ENCODE measurements around the gene STAMBP. TPM values are rescaled to one million over a fixed set of nuclear protein-coding genes. Genes with fewer than 3 reads are reported as not detected.
"Not testable (repeated sequence)": the region's sequence is repeated elsewhere in the genome, so short reads cannot be mapped to it uniquely, and the experiment has no call there.

Gene STAMBP
- 30.8 TPM for polyA plus RNA-seq (2013, experiment 1 of 2; ENCODE audit: insufficient read length)
- 31.4 TPM for polyA plus RNA-seq (2013, experiment 2 of 2; ENCODE audit: insufficient read length)

GRCh38 chr2:73828818-73829570 lies at the start of gene STAMBP:
Gene STAMBP, plus strand, starts transcription at chr2:73828961. Its CDS starts 1,896 bp downstream, at chr2:73830857.
- DNase-seq: peak; percentile 95

- peak; percentile 92 for DNase-seq
These were observed 49.1 kb upstream of the STAMBP start, which contains the start of gene DUSP11 for GRCh38 chr2:73779467-73780236. Gene DUSP11, minus strand, starts transcription at chr2:73780103. Its CDS starts 129 bp downstream, at chr2:73779974.

GRCh38 chr2:73780237-73780582 lies 48.6 kb upstream of the STAMBP start:
- no peak for DNase-seq

- DNase-seq: not testable (repeated sequence)
These were observed 45.4 kb upstream of the STAMBP start for GRCh38 chr2:73783402-73783801.

- DNase-seq: not testable (repeated sequence)
These were observed 44.9 kb upstream of the STAMBP start, which contains the start of gene C2orf78 for GRCh38 chr2:73783883-73784282. Gene C2orf78, plus strand, starts transcription at chr2:73784183. Its CDS starts 127 bp downstream, at chr2:73784310.

- no peak for DNase-seq
These were observed 16.9 kb upstream of the STAMBP start for GRCh38 chr2:73811878-73812277.

GRCh38 chr2:73812635-73813034 lies 16.1 kb upstream of the STAMBP start:
- DNase-seq: no peak

GRCh38 chr2:73818296-73818695 lies 10.5 kb upstream of the STAMBP start:
- DNase-seq: no peak

GRCh38 chr2:73821227-73821626 lies 7.5 kb upstream of the STAMBP start:
- DNase-seq: no peak

GRCh38 chr2:73821669-73822068 lies 7.1 kb upstream of the STAMBP start:
- DNase-seq: no peak

- no peak for DNase-seq
These were observed 6.5 kb upstream of the STAMBP start for GRCh38 chr2:73822276-73822675.

- DNase-seq: no peak
These were observed 5.8 kb upstream of the STAMBP start for GRCh38 chr2:73822991-73823390.

GRCh38 chr2:73823416-73823815 lies 5.3 kb upstream of the STAMBP start:
- DNase-seq: no peak

GRCh38 chr2:73823916-73824523 lies 4.7 kb upstream of the STAMBP start:
- DNase-seq: peak; percentile 76

- no peak for DNase-seq
These were observed 3.4 kb upstream of the STAMBP start for GRCh38 chr2:73825408-73825807.

- DNase-seq: peak; percentile 43
These were observed 1.7 kb upstream of the STAMBP start for GRCh38 chr2:73827018-73827417.

- DNase-seq: no peak
These were observed 937 bp upstream of the STAMBP start for GRCh38 chr2:73827660-73828388.

- no peak for DNase-seq
These were observed 358 bp upstream of the STAMBP start for GRCh38 chr2:73828389-73828817.

GRCh38 chr2:73830871-73831401 lies 2.2 kb downstream of the STAMBP start:
- DNase-seq: peak; percentile 93

- no peak for DNase-seq
These were observed 4.2 kb downstream of the STAMBP start for GRCh38 chr2:73832930-73833329.

- DNase-seq: no peak
These were observed 7.6 kb downstream of the STAMBP start for GRCh38 chr2:73836141-73836943.
